ENCODE measurements around the gene CBL.

The CBL gene

GRCh38 chr11:119356349-119357031 is 150.4 kb downstream of the CBL start:
- POLR2A ChIA-PET, result interaction anchor here (0.6 to 1.4 kb wide), 2 partner anchors 18 to 19 kb away, joined by 3 to 11 read pairs; no protein-coding TSS in a partner anchor
- peak; percentile 98 for TF ChIP-seq CTCF (IDR thresholded peaks at IDR 0.05; ENCODE audit: insufficient read depth, low read length, missing control alignments)
- H3K4me3 ChIP-seq (ENCODE audit: low read depth, low read length), result peak overlapping the region; percentile 69
- CTCF ChIA-PET, result interaction anchor here (0.6 to 5.1 kb wide), 44 partner anchors 11 to 1433 kb away, joined by 3 to 365 read pairs (median 5); partner anchors contain the start of genes C1QTNF5, CBL, MFRP and RNF26
- DNase-seq (ENCODE audit: low read depth, low spot score), result no peak

GRCh38 chr11:119357074-119357473 is 150.9 kb downstream of the CBL start:
- POLR2A ChIA-PET, result interaction anchor here (0.6 to 1.4 kb wide), 2 partner anchors 18 to 19 kb away, joined by 3 to 11 read pairs; no protein-coding TSS in a partner anchor
- no peak for DNase-seq (ENCODE audit: low read depth, low spot score)
- peak overlapping the region; percentile 69 for H3K4me3 ChIP-seq (ENCODE audit: low read depth, low read length)
- no peak for TF ChIP-seq CTCF (IDR thresholded peaks at IDR 0.05; ENCODE audit: insufficient read depth, low read length, missing control alignments)
- CTCF ChIA-PET, result interaction anchor here (0.8 to 5.1 kb wide), 23 partner anchors 11 to 153 kb away, joined by 3 to 365 read pairs (median 9); partner anchors contain the start of genes C1QTNF5, MFRP and USP2
